GM12878 (cell line): ENCODE results near the gene KIF23.

Source experiments
- ETV6 ChIP-seq, 2 experiments: fragments of 450-650 bp in 1 of 2; IDR thresholded peaks in 1 of 2; conservative IDR thresholded peaks in 1 of 2; 2 replicates each; pipeline ENCODE4 v1.6.1; 2014; ENCODE audit warnings: antibody characterized with exemption in 1 of 2, borderline replicate concordance in 1 of 2, low read depth in 1 of 2, mild to moderate bottlenecking in 1 of 2, moderate library complexity in 1 of 2
- ZNF24 ChIP-seq: fragments of 450-650 bp; IDR thresholded peaks from 2 replicates; pipeline ENCODE4 v1.6.1; 2017; ENCODE audit warnings: antibody characterized with exemption, mild to moderate bottlenecking

DNA sequence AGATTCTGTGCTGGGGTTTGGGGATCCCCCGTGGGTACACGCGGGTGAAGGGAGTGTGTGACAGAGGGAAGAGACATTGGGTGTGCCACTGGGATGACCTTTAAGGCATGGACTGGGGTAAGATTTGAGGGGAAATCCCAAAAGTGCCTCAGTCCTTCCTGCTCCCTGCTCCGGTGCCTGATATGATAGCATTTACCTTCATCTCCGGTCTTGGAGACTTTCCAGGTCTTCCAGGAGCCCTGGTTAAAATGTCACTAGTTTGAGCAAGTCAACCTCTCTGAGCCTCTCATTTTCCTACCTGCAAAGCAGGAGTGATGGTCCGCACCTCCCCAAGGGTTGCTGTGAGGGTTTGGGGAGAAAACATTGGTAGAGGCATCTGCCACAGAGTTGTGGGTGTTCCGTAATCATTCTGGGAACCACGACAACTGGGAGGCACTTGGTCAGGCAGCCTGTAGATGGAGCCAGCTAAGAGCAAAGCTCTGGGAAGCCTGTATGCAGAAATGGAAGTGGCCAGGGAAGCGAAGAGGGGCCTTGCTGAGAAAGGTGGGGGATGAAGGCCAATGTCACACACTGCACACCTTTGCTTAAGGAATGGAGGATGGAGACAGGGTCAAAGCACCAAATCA lies 33.9 kb upstream of the KIF23 start:
- TF ChIP-seq ETV6 (conservative IDR thresholded peaks at IDR 0.05 in 1 of 2, IDR thresholded peaks at IDR 0.05 in 1 of 2; ENCODE audit: borderline replicate concordance in 1 of 2, low read depth in 1 of 2) (no peak), ZNF24 (no peak)
